Naive B cell (primary cell): ENCODE data around the gene CLCN4. TPM values are rescaled to one million over a fixed set of nuclear protein-coding genes. Genes with fewer than 3 reads are reported as not detected.

Experiments
- polyA plus RNA-seq, 6 donors: library from polyadenylated mRNA; unstranded; fragments of 300-500 nt; fragmentation: Illumina TruSeq; gene quantifications; one replicate each; pipeline ENCODE4 v1.2.3, GENCODE V29; 2021; ENCODE audit warnings: low read depth in 6 of 6

Gene CLCN4
- polyA plus RNA-seq, 6 donors from 2014 or later: 10.1 to 46.1 (median 28.8) TPM

Other genes with a start within 250 kb of the CLCN4 start
- gene CLDN34, start 189.6 kb upstream of the CLCN4 start, polyA plus RNA-seq: not detected